NB4 (cell line): ENCODE data around the gene EPN2.

ENCODE experiments used
- MYC ChIP-seq: IDR thresholded peaks from 2 replicates; pipeline ENCODE4 v1.6.1; 2011; ENCODE audit warnings: low read depth, low read length
- POLR2A ChIP-seq: IDR thresholded peaks from 2 replicates; pipeline ENCODE4 v1.6.1; 2011; ENCODE audit warnings: mild to moderate bottlenecking; ENCODE audit not compliant: insufficient read length; ENCODE audit errors: extremely low read depth
- TF ChIP-seq, protein P1 (sequence below): IDR thresholded peaks from one replicate; pipeline ENCODE4 v1.5.1; 2012; ENCODE audit warnings: low read depth, low read length
- TF ChIP-seq, protein P2 (sequence below): IDR thresholded peaks from 2 replicates; pipeline ENCODE4 v1.6.1; 2011; ENCODE audit warnings: low read depth, low read length

DNA sequence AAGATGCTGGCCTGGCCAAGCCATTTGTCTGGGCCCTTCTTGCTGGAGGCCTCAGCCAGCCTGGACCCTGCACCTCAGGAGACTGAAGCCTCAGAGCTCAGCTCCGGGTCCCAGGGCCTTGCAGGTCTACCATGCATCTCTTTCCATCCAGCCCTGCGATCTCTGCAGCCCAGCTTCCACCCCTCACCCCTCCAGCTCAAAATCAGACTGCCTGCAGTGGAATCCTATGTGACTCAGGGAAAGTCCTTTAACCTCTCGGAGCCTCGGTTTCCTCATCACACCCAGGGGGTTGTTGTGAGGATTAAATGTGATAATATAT lies 128.3 kb downstream of the EPN2 start:
- no peak for TF ChIP-seq POLR2A
- TF ChIP-seq, protein P1, sequence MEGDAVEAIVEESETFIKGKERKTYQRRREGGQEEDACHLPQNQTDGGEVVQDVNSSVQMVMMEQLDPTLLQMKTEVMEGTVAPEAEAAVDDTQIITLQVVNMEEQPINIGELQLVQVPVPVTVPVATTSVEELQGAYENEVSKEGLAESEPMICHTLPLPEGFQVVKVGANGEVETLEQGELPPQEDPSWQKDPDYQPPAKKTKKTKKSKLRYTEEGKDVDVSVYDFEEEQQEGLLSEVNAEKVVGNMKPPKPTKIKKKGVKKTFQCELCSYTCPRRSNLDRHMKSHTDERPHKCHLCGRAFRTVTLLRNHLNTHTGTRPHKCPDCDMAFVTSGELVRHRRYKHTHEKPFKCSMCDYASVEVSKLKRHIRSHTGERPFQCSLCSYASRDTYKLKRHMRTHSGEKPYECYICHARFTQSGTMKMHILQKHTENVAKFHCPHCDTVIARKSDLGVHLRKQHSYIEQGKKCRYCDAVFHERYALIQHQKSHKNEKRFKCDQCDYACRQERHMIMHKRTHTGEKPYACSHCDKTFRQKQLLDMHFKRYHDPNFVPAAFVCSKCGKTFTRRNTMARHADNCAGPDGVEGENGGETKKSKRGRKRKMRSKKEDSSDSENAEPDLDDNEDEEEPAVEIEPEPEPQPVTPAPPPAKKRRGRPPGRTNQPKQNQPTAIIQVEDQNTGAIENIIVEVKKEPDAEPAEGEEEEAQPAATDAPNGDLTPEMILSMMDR: no peak
- TF ChIP-seq, protein P2, sequence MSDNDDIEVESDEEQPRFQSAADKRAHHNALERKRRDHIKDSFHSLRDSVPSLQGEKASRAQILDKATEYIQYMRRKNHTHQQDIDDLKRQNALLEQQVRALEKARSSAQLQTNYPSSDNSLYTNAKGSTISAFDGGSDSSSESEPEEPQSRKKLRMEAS: no peak
- no peak for TF ChIP-seq MYC
